ENCODE results near the gene SOBP.

DNA sequence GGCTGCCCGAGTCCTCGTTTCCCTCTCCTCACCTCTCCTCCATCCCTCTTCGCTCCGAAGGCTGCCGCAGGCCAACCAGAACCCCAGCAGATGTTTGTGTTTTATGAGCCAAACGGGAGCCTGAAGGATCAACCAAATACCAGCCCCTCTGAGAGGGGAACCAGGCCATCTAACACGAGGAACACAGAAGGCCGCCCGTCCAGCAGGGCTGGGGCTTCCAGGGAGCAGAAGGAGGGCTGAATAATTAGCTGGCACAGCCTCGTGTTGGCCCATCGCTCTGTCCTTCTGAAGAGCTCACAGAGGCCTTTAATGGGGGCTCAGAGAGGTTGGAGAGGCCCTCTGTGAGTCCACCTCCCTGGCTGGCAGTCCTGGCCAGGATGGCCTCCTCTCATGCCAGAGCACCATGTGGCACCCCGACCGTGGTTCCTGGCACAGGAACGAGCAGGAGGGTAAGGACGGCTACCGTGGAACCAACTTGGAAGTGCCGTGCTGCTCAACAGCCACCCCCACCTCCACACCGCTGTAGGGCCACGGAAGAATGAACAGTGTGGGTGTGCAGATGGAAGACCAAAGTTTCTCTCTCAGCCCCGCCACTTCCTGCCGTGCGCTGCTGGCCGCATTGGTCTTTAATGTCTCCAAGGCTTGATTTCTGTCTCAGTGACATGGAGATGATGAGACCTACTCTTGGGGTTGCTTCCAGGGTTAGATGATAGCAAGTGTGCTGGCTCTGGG lies 179.0 kb downstream of the SOBP start:
- TF ChIP-seq, protein P1, sequence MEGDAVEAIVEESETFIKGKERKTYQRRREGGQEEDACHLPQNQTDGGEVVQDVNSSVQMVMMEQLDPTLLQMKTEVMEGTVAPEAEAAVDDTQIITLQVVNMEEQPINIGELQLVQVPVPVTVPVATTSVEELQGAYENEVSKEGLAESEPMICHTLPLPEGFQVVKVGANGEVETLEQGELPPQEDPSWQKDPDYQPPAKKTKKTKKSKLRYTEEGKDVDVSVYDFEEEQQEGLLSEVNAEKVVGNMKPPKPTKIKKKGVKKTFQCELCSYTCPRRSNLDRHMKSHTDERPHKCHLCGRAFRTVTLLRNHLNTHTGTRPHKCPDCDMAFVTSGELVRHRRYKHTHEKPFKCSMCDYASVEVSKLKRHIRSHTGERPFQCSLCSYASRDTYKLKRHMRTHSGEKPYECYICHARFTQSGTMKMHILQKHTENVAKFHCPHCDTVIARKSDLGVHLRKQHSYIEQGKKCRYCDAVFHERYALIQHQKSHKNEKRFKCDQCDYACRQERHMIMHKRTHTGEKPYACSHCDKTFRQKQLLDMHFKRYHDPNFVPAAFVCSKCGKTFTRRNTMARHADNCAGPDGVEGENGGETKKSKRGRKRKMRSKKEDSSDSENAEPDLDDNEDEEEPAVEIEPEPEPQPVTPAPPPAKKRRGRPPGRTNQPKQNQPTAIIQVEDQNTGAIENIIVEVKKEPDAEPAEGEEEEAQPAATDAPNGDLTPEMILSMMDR (IDR thresholded peaks at IDR 0.05; ENCODE audit: low read depth, low read length), result no peak
- TF ChIP-seq EZH2phosphoT487 (IDR thresholded peaks at IDR 0.05; ENCODE audit: low read depth), result no peak
